Activated B cell treated with CpG ODN at 0.5 μM for 24 hours (primary cell): ENCODE results near the gene ZBTB49. TPM values are rescaled to one million over a fixed set of nuclear protein-coding genes. Genes with fewer than 3 reads are reported as not detected.
"Not testable (repeated sequence)": the region's sequence is repeated elsewhere in the genome, so short reads cannot be mapped to it uniquely, and the experiment has no call there.

Source experiments
- ATAC-seq: fragments of 200-7000 bp; cut with Tn5 transposase; one replicate; pipeline ENCODE4 v1.10.0; 2021; ENCODE audit warnings: low read depth, mild to moderate bottlenecking, moderate library complexity
- CTCF ChIA-PET: fragments of 350-600 bp; sonication (Branson Sonifier 250); formaldehyde crosslinking; loops from one replicate; lab custom pipeline; 2021; ENCODE audit warnings: antibody characterized with exemption; lab: Charles Lee
- POLR2A ChIA-PET: fragments of 350-600 bp; sonication (Branson Sonifier 250); formaldehyde crosslinking; loops from one replicate; lab custom pipeline; 2021; ENCODE audit warnings: antibody characterized with exemption; lab: Charles Lee
- DNase-seq: peaks from one replicate; pipeline ENCODE4 v3.0.0; 2022
- H3K27ac Mint-ChIP-seq: one replicate; pipeline ENCODE4 v1.8.0; 2020; ENCODE audit warnings: mixed read lengths
- H3K27me3 Mint-ChIP-seq: one replicate; pipeline ENCODE4 v1.8.0; 2021; ENCODE audit warnings: mixed read lengths
- H3K36me3 Mint-ChIP-seq: one replicate; pipeline ENCODE4 v1.8.0; 2021; ENCODE audit warnings: low read depth, mixed read lengths
- H3K4me1 Mint-ChIP-seq: one replicate; pipeline ENCODE4 v1.8.0; 2021; ENCODE audit warnings: mixed read lengths
- H3K4me3 Mint-ChIP-seq: one replicate; pipeline ENCODE4 v1.8.0; 2020; ENCODE audit warnings: mild to moderate bottlenecking, mixed read lengths
- H3K9me3 Mint-ChIP-seq: one replicate; pipeline ENCODE4 v1.8.0; 2020; ENCODE audit warnings: mixed read lengths
- intact Hi-C: fragments of 100-400 bp; cut with micrococcal nuclease; formaldehyde crosslinking; loops from one replicate; pipeline ENCODE4 v1.15.1; 2024
- total RNA-seq: library from RNA; stranded (reverse); gene quantifications from 2 replicates; pipeline ENCODE4 v1.2.3, GENCODE V29; 2022
- TF ChIP-seq, protein P1 (sequence below): fragments of 200-600 bp; IDR thresholded peaks from one replicate; pipeline ENCODE4 v1.8.0; 2022; ENCODE audit warnings: antibody characterized with exemption, mild to moderate bottlenecking

Gene ZBTB49
- total RNA-seq, 1 donor from 2014 or later, result 11.6 TPM

DNA sequence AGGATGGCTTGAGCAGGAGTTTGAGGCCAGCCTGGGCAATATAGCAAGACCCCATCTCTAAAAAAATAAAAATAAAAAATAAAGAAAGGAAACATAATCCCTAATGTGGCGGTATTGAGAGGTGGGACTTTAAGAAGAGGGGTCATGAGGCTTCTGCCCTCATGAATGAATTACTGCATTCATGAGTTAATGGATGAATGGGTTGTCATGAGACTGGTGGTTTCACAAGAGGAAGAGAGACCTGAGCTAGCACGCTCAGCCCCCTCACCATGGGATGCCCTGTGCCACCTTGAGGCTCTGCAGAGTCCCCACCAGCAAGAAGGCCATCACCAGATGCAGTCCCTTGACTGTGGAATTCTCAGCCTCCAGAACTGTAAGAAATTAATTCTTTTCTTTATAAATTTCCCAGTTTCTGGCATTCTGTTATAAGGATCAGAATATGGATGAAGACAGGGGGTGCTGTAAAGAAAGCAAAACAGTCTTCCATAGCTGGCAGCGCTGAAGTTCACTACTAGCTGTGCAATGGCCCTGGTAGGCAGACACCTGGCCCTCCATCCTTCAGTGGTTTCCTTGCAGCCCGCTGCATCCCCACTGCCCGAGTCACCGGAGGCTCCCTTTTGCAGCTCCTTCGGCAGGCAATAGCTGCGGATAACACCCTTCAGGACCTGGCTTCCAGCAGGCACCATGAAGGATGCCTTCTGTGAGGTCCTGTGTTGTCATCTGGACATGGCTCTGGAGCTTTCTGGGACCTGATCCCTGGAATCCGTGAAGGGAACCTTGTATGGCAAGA lies 52.0 kb downstream of the ZBTB49 start:
- ChIA-PET CTCF (interaction anchor here (1.2 kb wide), 1 partner anchor 8 kb away, joined by 3 read pairs; no protein-coding TSS in a partner anchor), POLR2A (no interaction called here)
- no peaks in the 10 kb centered on the region for H3K9me3 Mint-ChIP-seq
- TF ChIP-seq, protein P1, sequence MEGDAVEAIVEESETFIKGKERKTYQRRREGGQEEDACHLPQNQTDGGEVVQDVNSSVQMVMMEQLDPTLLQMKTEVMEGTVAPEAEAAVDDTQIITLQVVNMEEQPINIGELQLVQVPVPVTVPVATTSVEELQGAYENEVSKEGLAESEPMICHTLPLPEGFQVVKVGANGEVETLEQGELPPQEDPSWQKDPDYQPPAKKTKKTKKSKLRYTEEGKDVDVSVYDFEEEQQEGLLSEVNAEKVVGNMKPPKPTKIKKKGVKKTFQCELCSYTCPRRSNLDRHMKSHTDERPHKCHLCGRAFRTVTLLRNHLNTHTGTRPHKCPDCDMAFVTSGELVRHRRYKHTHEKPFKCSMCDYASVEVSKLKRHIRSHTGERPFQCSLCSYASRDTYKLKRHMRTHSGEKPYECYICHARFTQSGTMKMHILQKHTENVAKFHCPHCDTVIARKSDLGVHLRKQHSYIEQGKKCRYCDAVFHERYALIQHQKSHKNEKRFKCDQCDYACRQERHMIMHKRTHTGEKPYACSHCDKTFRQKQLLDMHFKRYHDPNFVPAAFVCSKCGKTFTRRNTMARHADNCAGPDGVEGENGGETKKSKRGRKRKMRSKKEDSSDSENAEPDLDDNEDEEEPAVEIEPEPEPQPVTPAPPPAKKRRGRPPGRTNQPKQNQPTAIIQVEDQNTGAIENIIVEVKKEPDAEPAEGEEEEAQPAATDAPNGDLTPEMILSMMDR, result no peak
- H3K27me3 Mint-ChIP-seq, result peaks cover under 1% of the 10 kb centered on the region
- ATAC-seq (no peak), DNase-seq (no peak)
- H3K4me1 Mint-ChIP-seq, result peaks cover 23% of the 10 kb centered on the region
- no peaks in the 10 kb centered on the region for H3K36me3 Mint-ChIP-seq
- H3K4me3 Mint-ChIP-seq, result no peak overlapping the region
- intact Hi-C loops, result no loop called here
- H3K27ac Mint-ChIP-seq, result no peak overlapping the region

DNA sequence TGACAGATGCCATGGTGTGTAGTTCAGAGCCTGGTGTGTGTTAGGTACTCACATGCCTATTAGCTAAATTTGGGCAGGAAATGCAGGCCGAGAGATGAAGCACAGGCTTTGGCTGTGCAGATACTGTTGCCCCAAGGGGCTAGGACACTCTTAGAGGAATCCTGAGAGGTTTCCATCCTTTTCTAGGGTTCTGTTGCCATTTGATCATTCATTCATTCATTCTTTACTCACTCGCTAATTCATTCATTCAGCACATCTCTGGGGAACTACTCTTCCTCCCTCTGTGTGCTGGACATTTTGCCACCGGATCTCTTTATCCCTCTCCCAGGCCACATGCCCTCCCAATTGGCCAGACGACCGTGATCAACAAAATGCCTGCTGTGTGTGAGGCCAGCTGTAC lies 53.0 kb downstream of the ZBTB49 start:
- ATAC-seq (no peak), DNase-seq (no peak)
- Mint-ChIP-seq H3K27ac (no peak overlapping the region), H3K36me3 (no peaks in the 10 kb centered on the region), H3K27me3 (peaks cover 7% of the 10 kb centered on the region), H3K4me1 (peaks cover 26% of the 10 kb centered on the region), H3K4me3 (no peak overlapping the region), H3K9me3 (no peaks in the 10 kb centered on the region)
- ChIA-PET CTCF (no interaction called here), POLR2A (no interaction called here)
- intact Hi-C loops, result no loop called here
- TF ChIP-seq, protein P1, result no peak

DNA sequence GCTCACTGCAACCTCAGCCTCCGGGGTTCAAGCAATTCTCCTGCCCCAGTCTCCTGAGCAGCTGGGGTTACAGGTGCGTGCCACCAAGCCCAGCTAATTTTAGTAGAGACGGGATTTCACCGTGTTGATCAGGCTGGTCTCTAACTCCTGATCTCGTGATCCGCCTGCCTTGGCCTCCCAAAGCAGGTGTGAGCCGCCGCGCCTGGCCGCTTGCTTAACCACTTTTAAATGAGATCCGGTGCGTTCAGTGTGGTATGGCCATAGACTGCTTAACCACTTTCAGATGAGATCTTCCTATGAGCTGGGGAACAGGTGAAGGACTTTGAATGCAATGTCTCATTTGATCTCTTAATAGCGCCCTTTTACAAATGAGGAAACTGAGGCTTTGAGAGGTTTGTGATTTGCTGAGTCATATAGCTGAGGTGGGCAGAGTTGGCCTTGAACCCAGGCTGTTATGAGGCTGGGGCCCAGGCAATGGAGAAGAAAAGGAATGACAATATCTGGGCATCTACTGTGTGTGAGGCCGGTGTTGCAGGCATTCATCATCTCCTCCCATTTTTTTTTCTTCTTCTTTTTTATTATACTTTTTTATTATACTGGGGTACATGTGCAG lies 55.0 kb downstream of the ZBTB49 start:
- Mint-ChIP-seq H3K27ac (no peak overlapping the region), H3K9me3 (peaks cover 2% of the 10 kb centered on the region), H3K4me3 (peak overlapping the region; percentile 44), H3K4me1 (peaks cover 32% of the 10 kb centered on the region), H3K36me3 (no peaks in the 10 kb centered on the region), H3K27me3 (peaks cover 13% of the 10 kb centered on the region)
- intact Hi-C loops, result no loop called here
- peak; percentile 26 for DNase-seq
- ChIA-PET POLR2A (no interaction called here), CTCF (no interaction called here)
- TF ChIP-seq, protein P1, result no peak
- peak; percentile 76 for ATAC-seq

DNA sequence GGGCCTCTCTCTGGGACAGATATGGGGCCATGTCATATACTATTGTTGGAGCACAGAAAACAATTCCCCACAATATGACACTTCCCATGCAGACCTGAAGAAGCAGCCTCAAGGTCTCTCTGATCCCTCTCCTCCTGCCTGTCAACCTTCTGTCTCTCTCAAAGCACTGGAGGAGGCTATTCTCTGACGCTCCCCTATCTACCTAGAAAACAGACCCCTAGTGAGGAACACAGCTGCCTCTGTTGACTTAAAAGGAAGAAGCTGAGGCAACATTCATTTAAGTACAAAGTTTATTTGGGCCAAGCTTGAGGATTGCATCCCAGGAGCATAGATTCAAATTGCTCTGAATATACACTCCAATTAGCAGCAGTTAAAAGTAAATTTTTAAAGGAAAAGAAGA lies 57.5 kb downstream of the ZBTB49 start:
- no peak overlapping the region for H3K4me3 Mint-ChIP-seq
- H3K9me3 Mint-ChIP-seq, result peaks cover 2% of the 10 kb centered on the region
- DNase-seq (no peak), ATAC-seq (no peak)
- intact Hi-C loops, result no loop called here
- ChIA-PET CTCF (no interaction called here), POLR2A (no interaction called here)
- TF ChIP-seq, protein P1, result no peak
- H3K27me3 Mint-ChIP-seq, result peaks cover 13% of the 10 kb centered on the region
- no peak overlapping the region for H3K27ac Mint-ChIP-seq
- no peaks in the 10 kb centered on the region for H3K36me3 Mint-ChIP-seq
- peaks cover 32% of the 10 kb centered on the region for H3K4me1 Mint-ChIP-seq

DNA sequence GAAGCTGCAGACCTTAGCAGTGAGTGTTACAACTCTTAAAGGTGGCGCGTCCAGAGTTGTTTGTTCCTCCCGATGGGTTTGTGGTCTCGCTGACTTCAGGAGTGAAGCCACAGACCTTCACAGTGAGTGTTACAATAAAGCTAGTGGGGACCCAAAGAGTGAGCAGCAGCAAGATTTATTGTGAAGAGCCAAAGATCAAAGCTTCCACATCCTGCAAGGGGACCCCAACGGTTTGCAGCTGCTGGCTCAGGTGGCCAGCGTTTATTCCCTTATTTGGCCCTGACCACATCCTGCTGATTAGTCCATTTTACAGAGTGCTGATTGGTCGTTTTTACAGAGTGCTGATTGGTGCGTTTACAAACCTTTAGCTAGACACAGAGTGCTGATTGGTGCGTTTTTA lies 58.5 kb downstream of the ZBTB49 start:
- POLR2A ChIA-PET, H3K9me3 Mint-ChIP-seq, intact Hi-C loops, DNase-seq, CTCF ChIA-PET, H3K27ac Mint-ChIP-seq, H3K36me3 Mint-ChIP-seq, ATAC-seq: not testable (repeated sequence)
- peak overlapping the region; percentile 20 for H3K4me3 Mint-ChIP-seq
- H3K4me1 Mint-ChIP-seq, result peaks cover 29% of the 10 kb centered on the region
- peaks cover 13% of the 10 kb centered on the region for H3K27me3 Mint-ChIP-seq
